HG03095 (cell line): ENCODE data around the gene ADGRG3.

Experiments used
- ATAC-seq: cut with Tn5 transposase; IDR thresholded peaks from one replicate; pipeline ENCODE4 v1.9.1; 2021; ENCODE audit warnings: moderate library complexity; ENCODE audit not compliant: unreplicated experiment

ADGRG3 gene

GRCh38 chr16:57668263-57668571 is at the start of gene ADGRG3:
ADGRG3 (plus strand) TSS chr16:57668306; CDS start chr16:57668348, 42 bp downstream.
- no peak for ATAC-seq

GRCh38 chr16:57619133-57619605 is 48.9 kb upstream of the ADGRG3 start:
- ATAC-seq = no peak

- ATAC-seq = no peak
Measured at GRCh38 chr16:57619606-57620334, 48.3 kb upstream of the ADGRG3 start.

GRCh38 chr16:57620335-57621231 is 47.5 kb upstream of the ADGRG3 start:
- no peak for ATAC-seq

GRCh38 chr16:57621521-57622271 is 46.4 kb upstream of the ADGRG3 start:
- ATAC-seq = no peak

GRCh38 chr16:57622361-57623250 is 45.5 kb upstream of the ADGRG3 start:
- no peak for ATAC-seq

- ATAC-seq = no peak
Measured at GRCh38 chr16:57623251-57624043, 44.7 kb upstream of the ADGRG3 start.

- no peak for ATAC-seq
Measured at GRCh38 chr16:57624044-57624688, 43.9 kb upstream of the ADGRG3 start.

GRCh38 chr16:57624806-57625500 is 43.2 kb upstream of the ADGRG3 start:
- ATAC-seq = no peak

- no peak for ATAC-seq
Measured at GRCh38 chr16:57626420-57627170, 41.5 kb upstream of the ADGRG3 start.

- no peak for ATAC-seq
Measured at GRCh38 chr16:57627184-57627871, 40.8 kb upstream of the ADGRG3 start.

- peak; percentile 43 for ATAC-seq
Measured at GRCh38 chr16:57628008-57628781, 39.9 kb upstream of the ADGRG3 start, which contains the start of gene ADGRG1. ADGRG1 (plus strand) TSS chr16:57628630; CDS start chr16:57650288, 21,658 bp downstream.

- no peak for ATAC-seq
Measured at GRCh38 chr16:57628783-57629293, 39.3 kb upstream of the ADGRG3 start.

GRCh38 chr16:57629516-57630406 is 38.3 kb upstream of the ADGRG3 start:
- no peak for ATAC-seq

- no peak for ATAC-seq
Measured at GRCh38 chr16:57630407-57630797, 37.7 kb upstream of the ADGRG3 start.
